GM13976 (cell line): ENCODE data around the gene OR10K2.

Experiments
- DNase-seq: peaks from one replicate; pipeline ENCODE4 v3.0.0; 2012; ENCODE audit warnings: low spot score
- in situ Hi-C: fragments of 300-500 bp; cut with MboI; formaldehyde crosslinking; loops from one replicate; pipeline ENCODE4 v1.12.0; 2022; ENCODE audit warnings: low sequenced_read_pairs, mixed read lengths, inconsistent platforms; ENCODE audit not compliant: unreplicated experiment
- TF ChIP-seq, protein P1 (sequence below): IDR thresholded peaks from 2 replicates; pipeline ENCODE4 v1.5.1; 2012; ENCODE audit warnings: borderline replicate concordance, mild to moderate bottlenecking; ENCODE audit not compliant: insufficient read depth; ENCODE audit errors: extremely low read depth, missing control alignments, control extremely low read depth

The OR10K2 gene

DNA sequence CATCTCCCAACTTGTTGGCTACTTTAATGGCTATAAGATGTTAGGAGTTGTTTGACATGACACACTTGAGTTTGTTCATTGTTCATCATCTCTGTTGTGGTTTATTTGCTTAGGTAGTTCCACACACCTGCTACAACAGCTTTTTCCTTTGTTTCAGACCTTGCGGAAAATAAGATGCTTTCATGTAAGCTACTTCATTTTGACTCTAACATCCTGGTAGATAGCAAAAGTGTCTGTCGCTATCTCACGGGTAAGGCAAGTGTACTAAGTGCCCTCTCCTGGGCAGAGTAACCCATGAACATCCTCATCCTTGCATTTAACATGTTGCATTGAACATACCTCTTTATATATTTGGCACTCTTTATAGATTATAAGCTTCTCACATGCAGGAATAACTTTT lies 25.2 kb downstream of the OR10K2 start:
- no peak for DNase-seq
- TF ChIP-seq, protein P1, sequence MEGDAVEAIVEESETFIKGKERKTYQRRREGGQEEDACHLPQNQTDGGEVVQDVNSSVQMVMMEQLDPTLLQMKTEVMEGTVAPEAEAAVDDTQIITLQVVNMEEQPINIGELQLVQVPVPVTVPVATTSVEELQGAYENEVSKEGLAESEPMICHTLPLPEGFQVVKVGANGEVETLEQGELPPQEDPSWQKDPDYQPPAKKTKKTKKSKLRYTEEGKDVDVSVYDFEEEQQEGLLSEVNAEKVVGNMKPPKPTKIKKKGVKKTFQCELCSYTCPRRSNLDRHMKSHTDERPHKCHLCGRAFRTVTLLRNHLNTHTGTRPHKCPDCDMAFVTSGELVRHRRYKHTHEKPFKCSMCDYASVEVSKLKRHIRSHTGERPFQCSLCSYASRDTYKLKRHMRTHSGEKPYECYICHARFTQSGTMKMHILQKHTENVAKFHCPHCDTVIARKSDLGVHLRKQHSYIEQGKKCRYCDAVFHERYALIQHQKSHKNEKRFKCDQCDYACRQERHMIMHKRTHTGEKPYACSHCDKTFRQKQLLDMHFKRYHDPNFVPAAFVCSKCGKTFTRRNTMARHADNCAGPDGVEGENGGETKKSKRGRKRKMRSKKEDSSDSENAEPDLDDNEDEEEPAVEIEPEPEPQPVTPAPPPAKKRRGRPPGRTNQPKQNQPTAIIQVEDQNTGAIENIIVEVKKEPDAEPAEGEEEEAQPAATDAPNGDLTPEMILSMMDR: no peak
- in situ Hi-C loops: no loop called here

DNA sequence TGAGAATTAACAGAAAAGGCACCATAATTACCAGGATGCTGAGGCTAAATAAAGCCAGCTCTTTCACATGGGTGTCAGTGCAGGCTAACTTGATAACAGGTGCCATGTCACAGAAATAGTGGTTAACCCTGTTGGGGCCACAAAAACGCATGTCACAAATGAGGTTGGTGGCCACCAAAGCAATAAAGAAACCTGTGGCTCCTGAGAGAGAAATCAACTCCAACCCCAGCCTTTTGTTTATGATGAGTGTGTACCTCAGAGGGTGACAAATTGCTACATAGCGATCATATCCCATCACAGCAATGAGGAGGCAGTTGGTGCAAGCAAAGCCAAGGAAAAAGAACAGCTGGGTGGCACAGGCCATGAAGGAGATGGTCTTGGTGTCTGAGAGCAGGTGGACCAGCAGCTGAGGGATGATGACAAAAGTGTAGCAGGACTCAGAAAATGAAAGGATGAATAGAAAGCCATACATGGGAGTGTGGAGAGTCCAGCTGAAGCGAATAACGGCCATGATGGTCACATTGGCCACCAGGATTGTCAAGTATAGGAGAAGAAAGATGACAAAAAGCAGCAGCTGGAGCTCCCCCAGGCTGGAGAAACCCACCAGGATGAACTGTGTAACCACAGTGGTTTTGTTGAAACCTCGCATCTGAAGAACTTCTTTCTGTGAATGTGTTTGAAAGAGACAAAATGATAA lies 27.1 kb downstream of the OR10K2 start, which contains the start of gene OR10T2:
TSS of gene OR10T2 (minus strand) at position 649 of the 697 bp plus-strand sequence. CDS start at position 649, 0 bp downstream.
- TF ChIP-seq, protein P1: no peak
- in situ Hi-C loops: no loop called here
- DNase-seq: no peak

DNA sequence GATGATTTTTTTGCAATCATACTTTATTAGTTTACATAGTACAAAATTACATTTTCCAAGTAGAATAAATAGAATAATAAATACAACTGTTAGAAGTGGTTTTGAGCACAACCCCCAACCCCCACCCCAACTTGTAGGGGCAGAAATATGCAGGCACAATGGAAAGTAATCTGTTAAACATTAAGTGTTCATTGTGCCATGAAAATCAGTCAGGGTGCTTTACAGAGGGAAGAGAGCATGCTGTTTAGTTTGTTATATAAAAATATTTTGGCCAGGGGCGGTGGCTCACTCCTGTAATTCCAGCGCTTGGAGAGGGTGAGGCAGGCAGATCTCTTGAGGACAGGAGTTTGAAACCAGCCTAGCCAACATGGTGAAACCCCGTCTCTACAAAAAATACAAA lies 29.4 kb downstream of the OR10K2 start:
- TF ChIP-seq, protein P1: no peak
- no peak for DNase-seq
- in situ Hi-C loops: no loop called here

DNA sequence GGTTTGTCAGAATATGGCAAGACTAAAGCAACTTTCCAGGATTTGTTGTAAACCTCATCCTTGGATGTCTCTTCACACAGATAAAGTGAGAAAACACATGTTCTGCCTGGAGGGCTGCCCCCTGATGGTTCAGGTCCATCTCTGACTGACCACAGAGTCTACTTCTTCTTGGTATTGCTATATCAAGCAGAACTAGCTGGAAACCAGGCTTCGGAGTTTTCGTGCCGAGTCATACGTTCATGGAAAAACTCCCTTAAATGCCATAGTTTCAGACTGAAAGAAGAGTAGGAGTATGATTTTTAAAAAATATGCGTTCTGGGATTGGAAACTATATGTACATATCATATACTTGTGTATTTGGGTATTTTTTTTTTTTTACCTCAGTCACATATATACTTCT lies 32.6 kb downstream of the OR10K2 start:
- in situ Hi-C loops: no loop called here
- no peak for DNase-seq

DNA sequence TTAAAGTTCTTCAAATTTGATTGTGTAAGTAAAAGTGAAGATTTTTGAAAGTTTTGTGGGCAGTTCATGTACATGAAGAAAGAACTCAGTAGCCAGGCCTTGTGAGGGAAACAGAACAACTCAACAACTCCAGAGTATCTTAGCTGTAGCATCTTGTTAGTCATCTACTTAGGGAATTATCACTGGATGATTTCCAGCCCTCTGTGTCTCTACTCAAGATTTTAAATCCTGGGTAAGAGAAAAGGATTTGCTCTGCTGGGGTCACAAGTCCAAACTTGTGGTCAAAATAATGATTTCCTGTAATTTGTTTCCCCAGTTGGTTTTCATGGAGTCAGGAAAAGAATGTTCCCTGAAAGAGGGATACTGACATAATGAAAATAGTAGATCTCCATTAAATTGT lies 34.9 kb downstream of the OR10K2 start:
- in situ Hi-C loops: no loop called here
- TF ChIP-seq, protein P1: no peak
- no peak for DNase-seq

More for the DNA sequence above, 32.6 kb downstream of the OR10K2 start:
- TF ChIP-seq, protein P1: no peak

DNA sequence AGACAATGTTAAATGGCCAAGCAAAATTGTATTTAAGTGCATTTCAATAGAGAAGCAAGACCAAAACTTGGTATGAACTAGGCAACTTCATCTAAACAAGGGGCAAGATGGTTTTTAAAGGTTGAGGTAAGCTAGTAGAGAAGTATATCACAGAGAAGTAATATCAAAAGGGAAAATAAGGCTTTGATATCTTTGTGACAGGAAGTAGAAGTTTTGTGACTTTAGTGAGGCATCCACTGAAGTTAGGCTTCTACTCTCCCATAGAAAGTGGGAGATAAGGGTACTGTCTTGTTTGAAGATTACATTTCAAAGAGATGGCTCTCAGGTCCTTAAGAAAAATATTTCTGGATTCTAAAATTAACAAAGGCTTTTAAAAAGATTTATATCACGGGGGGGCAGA lies 35.7 kb downstream of the OR10K2 start:
- in situ Hi-C loops: no loop called here
- TF ChIP-seq, protein P1: no peak

More for the DNA sequence above, 35.7 kb downstream of the OR10K2 start:
- DNase-seq: no peak
